Right lobe of liver (tissue), 6 donors: Measurements from ENCODE around the gene TNRC18. TPM values are rescaled to one million over a fixed set of nuclear protein-coding genes. Genes with fewer than 3 reads are reported as not detected.

Experiments used
- ATAC-seq, 4 donors: fragments of 200-7000 bp; cut with Tn5 transposase; one replicate each; pipeline ENCODE4 v1.9.1; 2020; ENCODE audit warnings: mild to moderate bottlenecking in 4 of 4, moderate library complexity in 4 of 4
- DNase-seq, 3 donors: peaks; one replicate each; pipeline ENCODE4 v3.0.0-alpha.2; 2020
- H3K27ac ChIP-seq, 3 donors: fragments of 200-600 bp; one replicate each; pipeline ENCODE4 v1.8.0; 2022
- H3K27me3 ChIP-seq, 2 donors: fragments of 200-600 bp; one replicate each; pipeline ENCODE4 v1.8.0; 2022
- H3K36me3 ChIP-seq, 4 donors: fragments of 200-600 bp; sonication (generic) in 1 of 4; one replicate each; pipeline versions ENCODE4 v1.5.1 to v1.8.0; 2017 to 2022; ENCODE audit warnings: control low read depth in 1 of 4
- H3K4me1 ChIP-seq, 4 donors: fragments of 200-600 bp; sonication (generic) in 1 of 4; one replicate each; pipeline versions ENCODE4 v1.5.1 to v1.8.0; 2017 to 2022; ENCODE audit warnings: control low read depth in 1 of 4
- H3K4me3 ChIP-seq, 3 donors: fragments of 200-600 bp; one replicate each; pipeline ENCODE4 v1.8.0; 2022
- H3K9me3 ChIP-seq, 4 donors: fragments of 200-600 bp; sonication (generic) in 1 of 4; one replicate each; pipeline versions ENCODE4 v1.5.1 to v1.8.0; 2017 to 2022; ENCODE audit warnings: control low read depth in 1 of 4
- CTCF ChIP-seq, 4 donors: fragments of 200-600 bp in 3 of 4; fragments of 450-650 bp in 1 of 4; IDR thresholded peaks; one replicate each; pipeline versions ENCODE4 v1.5.1 to v1.8.0; 2016 to 2022; ENCODE audit warnings: antibody characterized with exemption in 4 of 4, mild to moderate bottlenecking in 2 of 4
- POLR2A ChIP-seq: fragments of 450-650 bp; IDR thresholded peaks from one replicate; pipeline ENCODE4 v1.6.1; 2017; ENCODE audit warnings: antibody characterized with exemption, mild to moderate bottlenecking
- WGBS: methylation state at CpG from one replicate; pipeline ENCODE4 v1.1.6; 2018; ENCODE audit warnings: low coverage, low lambda C conversion rate; ENCODE audit not compliant: insufficient coverage; ENCODE audit errors: missing lambda C conversion rate; 5-methylcytosine and 5-hydroxymethylcytosine counted together
- intact Hi-C, 2 donors: fragments of 100-400 bp; cut with DNase I; formaldehyde crosslinking; loops; one replicate each; pipeline versions ENCODE4 v1.11.2 to v1.14.1; 2022
- total RNA-seq, 6 experiments: library from RNA; depleted of rRNA in 2 of 6; stranded (reverse); fragments of >200 nt in 2 of 6; fragmentation: NEBNext Ultra II Directional in 3 of 6; extraction: Animal tissue kit (Norgen Biotek cat#: 25700) in 3 of 6; gene quantifications; one replicate each; pipeline versions ENCODE4 v1.1.0 to v1.2.4, GENCODE V29; 2016 to 2023
- donor health status: DM: no; HTN: yes; CAD: no.
- donor health status: DM: no; HTN: no; CAD: no.
- donor health status: DM: no; HTN: no; CAD: no.
- donor health status: DM: no; HTN: yes; CAD: no.
- donor health status: DM: no; HTN: yes; CAD: no.

TNRC18 gene
- total RNA-seq, 6 experiments from 2014 or later: 27.0 to 36.9 (median 30.5) TPM

DNA sequence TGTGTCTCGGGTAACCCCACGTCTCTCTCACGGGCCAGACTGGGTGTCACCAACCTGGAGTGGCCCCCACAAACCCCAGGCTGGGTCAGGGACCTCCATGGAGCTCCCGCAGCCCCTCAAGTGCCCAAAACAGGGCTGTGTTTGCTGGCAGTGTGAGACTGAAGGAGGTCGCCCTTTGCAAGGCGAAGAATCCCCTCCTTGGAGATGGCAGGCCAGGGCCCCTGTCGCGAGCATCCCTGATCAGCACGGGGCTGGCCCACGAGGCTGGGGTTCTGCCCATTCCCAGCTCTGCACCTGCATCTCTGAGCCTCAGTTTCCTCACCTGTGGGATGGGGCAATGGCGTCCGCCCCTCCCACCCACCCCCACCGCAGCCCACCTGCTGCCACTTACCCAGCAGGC lies 78.5 kb downstream of the TNRC18 start:
- intact Hi-C loops: no loop called here
- Histone ChIP-seq H3K27me3 (no peaks in the 10 kb centered on the region), H3K27ac (no peak overlapping the region), H3K4me3 (no peak overlapping the region), H3K36me3 (peaks cover 0 to 48% (median 24%) of the 10 kb centered on the region in 4 donors), H3K9me3 (no peaks in the 10 kb centered on the region), H3K4me1 (no peaks in the 10 kb centered on the region)
- ATAC-seq (no peak), DNase-seq (no peak)
- TF ChIP-seq POLR2A (no peak), CTCF (IDR thresholded peaks at IDR 0.05) (no peak)
- no CpG with 5 or more reads among the region's 13 CpGs for WGBS

DNA sequence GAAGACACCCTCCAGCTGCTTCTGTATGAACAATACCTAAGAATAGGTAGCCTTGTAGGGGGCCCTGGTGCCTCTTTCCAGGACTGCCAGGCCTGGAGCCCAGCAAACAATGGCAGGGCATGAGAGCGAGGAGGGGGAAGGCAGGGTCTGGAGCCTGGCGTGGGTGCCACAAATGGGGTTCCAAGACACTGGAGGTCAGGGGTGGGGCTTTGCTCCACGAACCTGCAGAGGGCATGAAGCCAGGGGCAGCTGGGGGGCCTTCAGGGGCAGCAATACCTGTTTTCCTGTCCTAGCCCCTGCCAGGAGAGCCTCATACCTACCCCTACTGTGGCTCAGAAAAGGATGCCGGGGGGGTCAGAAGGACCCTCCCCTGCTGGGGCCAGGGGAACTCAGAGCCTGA lies 79.3 kb downstream of the TNRC18 start:
- WGBS: no CpG with 5 or more reads among the region's 4 CpGs
- Histone ChIP-seq H3K27me3 (no peaks in the 10 kb centered on the region), H3K27ac (no peak overlapping the region), H3K36me3 (peaks cover 0 to 55% (median 25%) of the 10 kb centered on the region in 4 donors), H3K9me3 (no peaks in the 10 kb centered on the region), H3K4me1 (no peaks in the 10 kb centered on the region), H3K4me3 (no peak overlapping the region)
- intact Hi-C loops: no loop called here
- TF ChIP-seq CTCF (IDR thresholded peaks at IDR 0.05): no peak
- no peak for TF ChIP-seq POLR2A
- no peak for DNase-seq
- peak in 1 of 4 donors; percentile 8 for ATAC-seq

- peaks cover 0 to 50% (median 25%) of the 10 kb centered on the region in 4 donors for H3K36me3 ChIP-seq
These were observed 79.8 kb downstream of the TNRC18 start for GRCh38 chr7:5343884-5344283.

GRCh38 chr7:5342631-5343030 lies 81.0 kb downstream of the TNRC18 start:
- H3K27me3 ChIP-seq: no peaks in the 10 kb centered on the region
- whole genome bisulfite sequencing: 100% methylated on average over 6 of the region's 6 CpGs
- no peaks in the 10 kb centered on the region for H3K4me1 ChIP-seq
- DNase-seq: no peak
- no peak overlapping the region for H3K4me3 ChIP-seq
- TF ChIP-seq CTCF (IDR thresholded peaks at IDR 0.05) (no peak), POLR2A (no peak)
- no peaks in the 10 kb centered on the region for H3K9me3 ChIP-seq
- ATAC-seq: no peak
- peaks cover 0 to 49% (median 25%) of the 10 kb centered on the region in 4 donors for H3K36me3 ChIP-seq
- no peak overlapping the region for H3K27ac ChIP-seq
- intact Hi-C loops: no loop called here

More at GRCh38 chr7:5343884-5344283, 79.8 kb downstream of the TNRC18 start:
- ATAC-seq (no peak), DNase-seq (no peak)
- H3K27ac ChIP-seq: no peak overlapping the region
- H3K9me3 ChIP-seq: no peaks in the 10 kb centered on the region
- WGBS: 91% methylated on average over 2 of the region's 2 CpGs
- no peak overlapping the region for H3K4me3 ChIP-seq
- H3K4me1 ChIP-seq: no peaks in the 10 kb centered on the region
- intact Hi-C loops: no loop called here
- TF ChIP-seq POLR2A (no peak), CTCF (IDR thresholded peaks at IDR 0.05) (no peak)
- H3K27me3 ChIP-seq: no peaks in the 10 kb centered on the region

GRCh38 chr7:5339955-5340354 lies 83.7 kb downstream of the TNRC18 start:
- 85% methylated on average over 2 of the region's 2 CpGs for WGBS
- no peak for ATAC-seq
- no peak for TF ChIP-seq POLR2A
- no peak for TF ChIP-seq CTCF (IDR thresholded peaks at IDR 0.05)
- peaks cover 0 to 56% (median 23%) of the 10 kb centered on the region in 4 donors for H3K36me3 ChIP-seq
- no peaks in the 10 kb centered on the region for H3K27me3 ChIP-seq
- no peak for DNase-seq
- intact Hi-C loops: no loop called here
- no peak overlapping the region for H3K27ac ChIP-seq
- no peaks in the 10 kb centered on the region for H3K4me1 ChIP-seq
- H3K4me3 ChIP-seq: no peak overlapping the region
- no peaks in the 10 kb centered on the region for H3K9me3 ChIP-seq
